NCI-H1105 treated with DMSO at 0.1 percent for 48 hours (cell line): ENCODE results near the gene COX6B1.
"Not testable (repeated sequence)": the region's sequence is repeated elsewhere in the genome, so short reads cannot be mapped to it uniquely, and the experiment has no call there.

Experiments used
- DNase-seq: peaks from one replicate; lab custom pipeline; 2025; lab: John Stamatoyannopoulos, UW

COX6B1 gene

DNA sequence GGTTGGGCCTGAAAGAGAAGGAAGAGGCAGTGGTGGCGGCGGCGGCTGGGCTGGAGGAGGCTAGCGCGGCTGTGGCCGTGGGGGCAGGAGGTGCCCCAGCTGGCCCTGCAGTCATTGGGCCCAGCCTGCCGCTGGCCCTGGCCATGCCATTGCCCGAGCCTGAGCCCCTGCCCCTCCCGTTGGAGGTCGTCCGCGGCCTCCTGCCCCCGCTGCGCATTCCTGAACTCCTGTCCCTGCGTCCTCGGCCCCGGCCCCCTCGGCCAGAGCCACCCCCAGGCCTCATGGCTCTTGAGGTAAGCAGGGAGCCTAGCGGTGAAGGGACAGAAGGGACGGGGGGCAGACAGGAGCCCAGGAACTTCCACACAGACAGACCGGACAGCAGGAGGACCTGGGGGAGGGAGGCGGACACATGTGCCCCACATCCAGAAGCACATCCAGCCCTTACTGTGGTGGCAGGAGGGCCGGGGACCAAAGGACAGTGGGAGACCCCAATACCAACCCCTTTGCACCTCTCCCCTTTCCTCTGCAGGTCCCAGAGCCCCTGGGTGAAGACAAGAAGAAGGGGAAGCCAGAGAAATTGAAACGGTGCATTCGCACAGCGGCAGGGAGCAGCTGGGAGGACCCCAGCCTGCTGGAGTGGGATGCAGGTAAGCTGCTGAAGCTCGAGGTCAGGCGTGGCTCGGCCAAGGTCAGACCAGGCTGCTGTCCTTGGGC lies 14.2 kb upstream of the COX6B1 start:
- no peak for DNase-seq

DNA sequence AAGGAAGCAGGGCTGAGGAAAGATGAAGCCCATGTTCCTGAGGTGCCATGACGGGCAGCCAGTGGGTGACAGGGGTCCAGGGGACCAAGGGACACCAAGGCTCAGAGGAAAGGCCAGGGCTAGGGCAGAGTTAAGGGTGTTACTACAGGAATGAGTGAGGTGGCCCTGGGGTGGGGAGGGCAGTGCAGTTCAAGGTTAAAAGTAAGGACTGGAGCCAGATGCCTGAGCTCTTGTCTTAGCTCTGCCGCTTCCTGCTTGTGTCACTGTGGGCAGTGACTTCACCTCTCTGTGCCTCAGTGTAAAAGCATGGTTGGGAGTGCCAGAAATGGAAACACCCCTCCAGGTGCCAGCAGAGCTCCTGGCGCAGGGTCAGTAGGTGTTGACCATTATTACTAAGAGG lies 11.5 kb upstream of the COX6B1 start:
- DNase-seq, result no peak

DNA sequence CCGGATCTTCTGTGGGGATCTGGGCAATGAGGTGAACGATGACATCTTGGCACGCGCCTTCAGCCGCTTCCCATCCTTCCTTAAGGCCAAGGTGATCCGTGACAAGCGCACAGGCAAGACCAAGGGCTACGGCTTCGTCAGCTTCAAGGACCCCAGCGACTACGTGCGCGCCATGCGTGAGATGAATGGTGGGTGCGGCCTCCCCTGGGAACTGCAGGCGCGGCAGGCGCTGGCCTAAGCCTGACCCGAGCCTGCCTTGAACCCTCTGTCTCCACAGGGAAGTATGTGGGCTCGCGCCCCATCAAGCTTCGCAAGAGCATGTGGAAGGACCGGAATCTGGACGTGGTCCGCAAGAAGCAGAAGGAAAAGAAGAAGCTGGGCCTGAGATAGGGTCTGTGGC lies 11.0 kb upstream of the COX6B1 start:
- DNase-seq, result no peak

DNA sequence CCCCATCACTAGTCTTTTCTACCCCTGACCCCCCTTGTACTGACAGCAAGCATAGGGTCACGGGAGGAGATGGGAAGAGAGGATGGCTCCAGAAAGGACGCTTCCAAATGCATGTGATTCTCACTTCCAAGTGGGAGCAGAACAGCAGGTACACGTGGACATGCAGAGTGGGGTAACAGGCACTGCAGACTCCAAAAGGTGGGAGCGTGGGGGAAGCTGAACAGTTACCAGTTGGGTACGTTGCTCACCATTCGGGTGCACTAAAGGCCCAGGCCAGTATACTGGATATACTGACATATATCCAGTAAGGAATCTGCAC lies 8.8 kb upstream of the COX6B1 start:
- no peak for DNase-seq

DNA sequence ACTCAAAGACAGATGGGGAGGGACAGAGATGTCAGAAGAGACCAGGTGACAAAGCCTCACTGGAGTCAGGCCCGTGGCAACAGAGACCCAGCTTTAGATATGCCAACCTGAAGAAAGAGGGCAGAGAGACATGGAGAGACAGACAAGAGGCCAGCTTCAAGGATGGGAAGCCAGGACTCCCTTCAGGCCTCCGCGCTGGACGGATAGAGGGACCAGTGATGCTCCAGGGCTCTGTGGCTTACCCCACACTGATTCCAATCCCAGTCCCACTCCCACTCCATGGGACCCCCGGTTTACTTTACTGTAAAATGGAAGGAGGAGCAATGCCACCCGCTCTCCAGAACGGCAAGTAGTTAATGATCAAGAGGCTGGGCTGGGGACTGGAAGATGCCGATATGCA lies 8.3 kb upstream of the COX6B1 start:
- DNase-seq, result no peak

DNA sequence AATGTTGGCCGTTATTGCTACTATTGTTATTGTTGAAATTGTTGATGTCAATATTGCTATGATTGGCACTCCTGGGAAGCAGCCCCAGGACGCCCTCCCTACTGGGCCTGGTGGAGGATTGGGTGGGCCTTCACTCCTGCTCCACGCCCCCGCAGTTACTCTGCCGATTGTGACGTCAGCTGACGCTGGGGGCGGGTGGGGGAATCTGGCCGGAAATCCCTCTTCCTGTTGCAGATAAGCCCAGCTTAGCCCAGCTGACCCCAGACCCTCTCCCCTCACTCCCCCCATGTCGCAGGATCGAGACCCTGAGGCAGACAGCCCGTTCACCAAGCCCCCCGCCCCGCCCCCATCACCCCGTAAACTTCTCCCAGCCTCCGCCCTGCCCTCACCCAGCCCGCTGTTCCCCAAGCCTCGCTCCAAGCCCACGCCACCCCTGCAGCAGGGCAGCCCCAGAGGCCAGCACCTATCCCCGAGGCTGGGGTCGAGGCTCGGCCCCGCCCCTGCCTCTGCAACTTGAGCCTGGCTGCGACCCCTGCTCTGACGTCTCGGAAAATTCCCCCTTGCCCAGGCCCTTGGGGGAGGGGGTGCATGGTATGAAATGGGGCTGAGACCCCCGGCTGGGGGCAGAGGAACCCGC lies 6.5 kb upstream of the COX6B1 start, which contains the start of gene ETV2:
ETV2 (plus strand) TSS at position 231 of the 637 bp plus-strand sequence. CDS start 716 bp downstream, outside the sequence.
- DNase-seq, result no peak

DNA sequence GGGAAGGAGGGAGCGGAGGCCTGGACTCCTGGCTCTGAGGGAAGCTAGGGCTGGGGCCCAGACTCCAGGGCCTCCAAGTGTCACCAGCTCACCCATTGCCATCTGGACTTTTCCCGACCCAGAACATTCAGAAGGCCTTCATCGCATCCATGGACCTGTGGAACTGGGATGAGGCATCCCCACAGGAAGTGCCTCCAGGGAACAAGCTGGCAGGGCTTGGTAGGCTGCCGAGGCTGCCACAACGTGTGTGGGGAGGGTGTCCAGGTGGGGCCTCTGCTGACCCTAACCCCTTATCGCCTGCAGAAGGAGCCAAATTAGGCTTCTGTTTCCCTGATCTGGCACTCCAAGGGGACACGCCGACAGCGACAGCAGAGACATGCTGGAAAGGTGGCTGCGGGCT lies 5.8 kb upstream of the COX6B1 start:
- DNase-seq, result no peak

DNA sequence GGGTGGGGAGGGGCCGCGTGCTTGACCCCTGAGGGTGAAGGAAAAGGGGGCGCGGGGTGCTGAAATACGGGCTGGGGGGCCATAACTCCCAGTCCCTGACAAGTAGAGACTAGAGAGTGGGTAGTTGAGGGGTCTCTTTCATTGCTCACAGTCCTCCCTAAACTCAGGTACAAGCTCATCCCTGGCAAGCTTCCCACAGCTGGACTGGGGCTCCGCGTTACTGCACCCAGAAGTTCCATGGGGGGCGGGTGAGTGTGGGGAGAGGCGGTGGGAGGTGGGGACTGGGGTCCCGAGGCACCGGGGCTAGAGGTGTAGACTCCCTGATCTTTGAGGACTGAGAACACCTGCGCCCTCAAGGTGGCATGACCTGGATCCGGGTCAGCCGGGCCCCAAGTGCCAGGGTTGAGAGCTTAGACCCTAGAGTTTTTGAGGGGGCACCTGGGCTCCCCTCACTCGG lies 5.3 kb upstream of the COX6B1 start:
- no peak for DNase-seq

DNA sequence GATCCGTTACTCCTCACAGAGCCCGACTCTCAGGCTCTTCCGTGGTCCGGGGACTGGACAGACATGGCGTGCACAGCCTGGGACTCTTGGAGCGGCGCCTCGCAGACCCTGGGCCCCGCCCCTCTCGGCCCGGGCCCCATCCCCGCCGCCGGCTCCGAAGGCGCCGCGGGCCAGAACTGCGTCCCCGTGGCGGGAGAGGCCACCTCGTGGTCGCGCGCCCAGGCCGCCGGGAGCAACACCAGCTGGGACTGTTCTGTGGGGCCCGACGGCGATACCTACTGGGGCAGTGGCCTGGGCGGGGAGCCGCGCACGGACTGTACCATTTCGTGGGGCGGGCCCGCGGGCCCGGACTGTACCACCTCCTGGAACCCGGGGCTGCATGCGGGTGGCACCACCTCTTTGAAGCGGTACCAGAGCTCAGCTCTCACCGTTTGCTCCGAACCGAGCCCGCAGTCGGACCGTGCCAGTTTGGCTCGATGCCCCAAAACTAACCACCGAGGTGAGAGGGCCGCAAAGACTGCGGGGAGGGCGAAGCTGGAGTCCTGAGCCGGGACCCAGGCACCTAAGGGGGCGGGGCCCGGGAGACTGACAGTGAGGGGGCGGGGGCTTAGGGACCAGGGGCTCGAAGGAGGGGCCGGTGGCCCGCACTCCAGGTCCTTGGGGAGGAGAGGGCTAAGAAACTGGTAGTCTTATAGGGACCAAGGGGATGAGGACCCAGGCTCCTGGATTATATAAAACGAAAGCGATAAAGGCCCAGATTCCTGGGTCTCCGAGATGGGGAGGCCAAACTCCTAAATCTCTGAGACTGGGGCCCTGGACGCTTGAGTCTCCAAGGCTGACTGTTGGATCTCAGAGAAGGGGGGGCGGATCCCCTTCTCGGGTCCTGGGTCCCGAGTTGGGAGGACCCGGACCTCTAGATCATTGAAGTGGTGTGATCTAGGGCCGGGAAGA lies 4.6 kb upstream of the COX6B1 start:
- peak; percentile 80 for DNase-seq

DNA sequence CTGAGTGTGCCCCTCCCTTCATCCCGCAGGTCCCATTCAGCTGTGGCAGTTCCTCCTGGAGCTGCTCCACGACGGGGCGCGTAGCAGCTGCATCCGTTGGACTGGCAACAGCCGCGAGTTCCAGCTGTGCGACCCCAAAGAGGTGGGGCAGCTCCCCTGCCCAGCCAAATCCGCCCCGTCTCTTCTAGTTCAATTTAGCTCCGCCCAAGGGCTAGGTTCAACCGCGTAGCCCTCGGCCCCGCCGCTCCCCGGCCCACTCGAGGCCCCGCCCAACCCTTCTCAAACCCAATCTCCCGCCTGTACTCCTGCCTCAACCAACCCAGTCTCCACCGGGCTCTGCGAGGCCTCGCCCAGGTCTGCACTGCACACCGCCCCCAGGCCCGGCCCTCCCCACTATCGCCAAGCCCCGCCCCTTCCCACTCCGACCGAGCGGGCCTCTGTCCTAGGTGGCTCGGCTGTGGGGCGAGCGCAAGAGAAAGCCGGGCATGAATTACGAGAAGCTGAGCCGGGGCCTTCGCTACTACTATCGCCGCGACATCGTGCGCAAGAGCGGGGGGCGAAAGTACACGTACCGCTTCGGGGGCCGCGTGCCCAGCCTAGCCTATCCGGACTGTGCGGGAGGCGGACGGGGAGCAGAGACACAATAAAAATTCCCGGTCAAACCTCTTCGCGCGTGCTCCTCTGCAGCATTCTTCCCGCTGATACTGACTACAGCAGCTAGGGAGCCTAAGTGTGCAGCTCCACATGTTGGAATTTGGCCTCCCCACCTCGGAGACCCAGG lies 3.7 kb upstream of the COX6B1 start:
- DNase-seq, result peak; percentile 93

DNA sequence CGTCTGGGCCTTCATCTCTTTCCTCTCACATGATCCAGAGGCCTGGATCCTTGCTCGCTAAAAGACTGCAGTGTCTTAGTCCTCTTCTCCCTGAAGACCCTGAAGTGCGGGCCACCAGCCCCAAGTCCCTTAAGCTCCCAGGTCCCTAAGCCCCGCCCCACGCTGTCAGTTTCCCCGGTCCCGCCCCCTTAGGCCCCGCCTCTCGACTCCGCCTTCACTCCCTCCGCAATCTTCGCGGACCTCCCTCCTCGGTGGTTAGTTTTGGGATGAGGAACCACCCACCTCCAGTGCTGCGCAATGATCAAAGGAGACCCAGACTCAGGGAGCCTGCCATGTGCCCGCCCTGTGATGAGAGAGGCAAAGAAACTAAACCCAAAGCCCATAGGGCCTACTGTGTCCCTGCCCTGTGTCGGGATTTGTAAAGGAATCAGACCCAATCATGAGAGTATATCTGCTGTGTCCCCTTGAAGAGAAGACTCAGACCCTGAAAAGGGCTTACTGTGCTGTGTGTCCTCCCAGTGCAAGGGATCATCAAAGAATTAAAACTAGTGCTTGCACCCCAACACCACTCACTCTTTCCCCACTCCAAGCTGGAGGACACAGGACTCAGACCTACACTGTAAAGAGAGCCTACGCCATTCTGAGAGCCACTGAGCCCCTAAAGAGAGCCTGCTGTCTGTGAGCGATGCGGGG lies 3.0 kb upstream of the COX6B1 start:
- DNase-seq, result peak; percentile 49

DNA sequence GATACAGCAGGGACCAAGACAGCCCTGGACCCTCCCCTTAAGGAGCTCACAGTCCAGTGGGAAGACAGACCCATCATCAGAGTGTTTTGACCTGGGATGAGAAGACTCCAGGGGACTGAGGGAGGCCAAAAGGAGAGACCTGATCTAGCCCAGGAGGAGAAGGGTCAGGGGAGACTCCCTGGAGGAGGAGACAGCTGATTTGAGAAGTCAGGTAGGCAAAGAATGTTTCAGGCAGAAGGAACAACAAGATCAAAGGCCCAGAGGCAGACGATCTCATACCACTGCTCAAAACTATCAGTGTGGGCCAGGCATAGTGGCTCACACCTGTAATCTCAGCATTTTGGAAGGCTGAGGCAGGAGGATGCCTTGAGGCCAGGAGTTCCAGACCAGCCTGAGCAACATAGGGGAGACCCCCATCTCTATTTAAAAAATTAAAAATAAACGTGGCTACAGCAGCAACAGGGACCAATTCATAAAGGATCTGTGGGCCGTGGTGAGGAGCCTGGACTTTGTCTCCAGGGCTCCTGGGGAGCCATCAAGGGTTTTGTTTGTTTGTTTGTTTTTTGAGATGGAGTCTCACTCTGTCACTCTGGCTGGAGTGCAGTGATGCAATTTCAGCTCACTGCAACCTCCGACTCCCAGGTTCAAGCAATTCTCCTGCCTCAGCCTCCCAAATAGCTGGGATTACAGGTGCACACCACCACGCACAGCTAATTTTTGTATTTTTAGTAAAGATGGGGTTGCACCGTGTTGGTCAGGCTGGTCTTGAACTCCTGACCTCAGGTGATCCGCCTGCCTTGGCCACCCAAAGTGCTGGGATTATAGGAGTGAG lies 2.2 kb upstream of the COX6B1 start:
- DNase-seq, result no peak

DNA sequence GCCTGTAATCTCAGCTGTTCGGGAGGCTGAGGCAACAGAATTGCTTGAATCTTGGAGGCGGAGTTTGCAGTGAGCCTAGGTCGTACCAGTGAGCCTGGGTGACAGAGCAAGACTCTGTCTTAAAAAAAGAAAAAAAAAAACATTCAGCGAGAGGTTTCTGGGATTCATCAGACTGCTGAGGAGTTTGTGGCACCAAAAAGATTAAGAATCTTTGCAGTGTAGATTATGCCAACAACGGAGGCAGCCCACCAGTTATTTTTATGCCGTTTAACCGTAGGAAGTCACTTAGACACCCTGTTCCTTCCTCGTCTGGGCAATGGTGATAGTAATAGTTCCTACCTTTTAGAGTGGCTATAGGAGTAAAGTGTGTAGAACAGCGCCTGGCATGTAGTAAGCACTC lies 2.5 kb downstream of the COX6B1 start:
- DNase-seq, result no peak

DNA sequence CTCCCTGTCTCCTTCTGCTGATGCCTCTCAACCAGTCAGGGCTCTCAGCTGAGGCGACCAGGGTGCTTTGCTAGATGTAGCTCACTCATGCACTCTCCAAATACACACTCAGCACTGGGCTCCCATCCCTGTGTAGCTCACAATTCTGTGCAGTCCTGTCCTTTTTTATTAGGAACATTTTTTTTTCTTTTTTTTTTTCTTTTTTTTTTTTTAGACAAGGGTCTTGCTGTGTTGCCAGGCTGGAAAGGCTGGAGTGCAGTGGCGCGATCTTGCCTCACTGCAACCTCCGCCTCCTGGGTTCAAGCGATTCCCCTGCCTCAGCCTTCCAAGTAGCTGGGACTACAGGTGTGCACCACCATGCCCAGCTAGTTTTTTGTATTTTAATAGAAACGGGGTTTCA lies 6.7 kb downstream of the COX6B1 start:
- DNase-seq, result not testable (repeated sequence)

DNA sequence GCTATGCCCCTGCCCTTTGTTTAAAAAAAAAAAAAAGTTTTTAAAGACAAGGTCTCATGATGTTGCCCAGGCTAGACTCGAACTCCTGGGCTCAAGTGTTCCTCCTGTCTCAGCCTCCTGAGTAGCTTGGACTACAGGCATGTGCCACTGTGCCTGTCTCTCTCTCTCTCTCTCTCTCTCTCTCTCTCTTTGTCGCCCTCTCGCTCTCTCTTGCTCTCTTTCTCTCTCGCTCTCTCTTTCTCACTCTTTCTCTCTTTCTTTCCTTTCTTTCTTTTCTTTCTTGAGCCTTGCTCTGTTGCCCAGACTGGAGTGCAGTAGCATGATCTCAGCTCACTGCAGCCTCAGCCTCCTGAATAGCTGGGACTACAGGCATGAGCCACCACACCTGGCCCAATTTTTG lies 7.5 kb downstream of the COX6B1 start:
- no peak for DNase-seq

DNA sequence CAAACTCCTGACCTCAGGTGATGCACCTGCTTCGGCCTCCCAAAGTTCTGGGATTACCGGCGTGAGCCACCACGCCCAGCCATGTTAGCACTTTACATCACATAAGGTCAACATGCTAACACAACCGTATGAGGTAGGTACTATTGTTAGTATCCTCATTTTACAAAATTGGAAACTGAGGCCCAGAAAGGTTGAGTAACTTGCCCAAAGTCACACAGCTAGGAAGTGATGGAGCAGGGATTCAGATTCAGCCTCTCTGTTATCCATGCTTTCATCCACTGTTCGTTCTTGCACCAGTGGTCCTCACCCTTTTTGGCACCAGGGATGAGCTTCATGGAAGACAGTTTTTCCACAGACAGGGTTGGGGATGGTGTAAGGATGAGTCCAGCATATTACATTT lies 8.6 kb downstream of the COX6B1 start:
- DNase-seq, result no peak

DNA sequence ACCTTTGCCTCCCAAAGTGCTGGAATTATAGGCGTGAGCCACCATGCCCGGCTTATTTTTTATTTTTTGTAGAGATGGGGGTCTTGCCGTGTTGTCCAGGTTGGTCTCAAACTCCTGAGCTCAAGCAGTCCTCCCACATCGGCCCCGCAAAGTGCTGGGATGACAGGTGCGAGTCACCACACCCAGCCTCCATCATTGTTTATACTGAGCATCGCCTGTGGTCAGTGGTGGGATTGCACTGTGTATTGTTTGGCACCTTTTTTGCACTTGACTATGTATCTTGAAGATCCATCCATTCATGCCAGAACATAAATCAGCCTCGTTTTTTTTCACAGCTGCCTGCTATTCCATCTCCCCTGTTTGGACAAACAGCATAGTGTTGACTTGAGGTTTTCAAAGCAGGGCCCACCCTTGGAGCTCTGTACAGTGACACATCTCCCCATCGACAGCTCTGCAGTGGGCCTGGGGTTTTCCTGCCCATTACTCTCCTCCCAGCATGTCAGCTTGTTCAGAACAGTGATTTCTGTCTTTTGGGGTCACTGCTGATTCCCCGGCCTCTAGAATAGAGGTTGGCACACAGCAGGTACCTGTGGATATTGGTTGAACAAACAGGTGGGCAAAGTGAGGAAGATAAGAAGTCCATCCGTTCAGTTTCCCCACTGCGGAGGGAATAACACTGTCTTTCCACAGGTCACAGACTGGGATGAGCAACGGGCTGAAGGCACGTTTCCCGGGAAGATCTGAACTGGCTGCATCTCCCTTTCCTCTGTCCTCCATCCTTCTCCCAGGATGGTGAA lies 10.0 kb downstream of the COX6B1 start:
- no peak for DNase-seq

DNA sequence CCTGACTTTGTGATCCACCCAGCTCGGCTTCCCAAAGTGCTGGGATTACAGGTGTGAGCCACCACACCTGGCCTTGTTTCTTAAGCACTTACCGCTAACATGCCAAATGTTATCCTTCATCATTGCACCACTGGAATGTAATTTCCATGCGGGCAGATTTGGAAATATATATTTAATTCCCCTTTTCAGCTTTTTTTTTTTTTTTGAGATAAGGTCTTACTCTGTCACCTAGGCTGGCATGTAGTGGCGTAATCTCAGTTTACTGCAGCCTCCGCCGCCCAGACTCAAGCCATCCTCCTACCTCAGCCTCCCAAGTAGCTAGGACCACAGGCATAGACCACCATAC lies 13.8 kb downstream of the COX6B1 start:
- DNase-seq, result no peak

DNA sequence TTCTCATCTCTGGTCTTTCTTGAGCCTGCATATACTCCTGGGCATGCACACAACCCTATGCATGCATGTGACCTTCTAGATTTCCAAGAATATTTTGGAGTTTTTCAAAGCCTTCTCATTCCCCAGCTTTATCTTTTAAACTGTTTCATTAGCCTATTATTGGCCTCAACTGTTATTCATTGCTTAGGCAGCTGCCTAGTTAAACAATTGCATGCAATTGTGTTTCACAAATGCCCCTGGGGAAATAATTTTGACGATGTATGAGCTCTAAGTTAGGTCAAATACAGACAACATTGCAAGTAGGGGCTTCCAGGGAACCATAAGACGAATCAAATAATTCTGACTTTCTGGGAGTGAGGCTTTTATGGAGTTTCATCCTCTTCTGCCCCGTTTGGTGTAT lies 15.9 kb downstream of the COX6B1 start:
- no peak for DNase-seq

DNA sequence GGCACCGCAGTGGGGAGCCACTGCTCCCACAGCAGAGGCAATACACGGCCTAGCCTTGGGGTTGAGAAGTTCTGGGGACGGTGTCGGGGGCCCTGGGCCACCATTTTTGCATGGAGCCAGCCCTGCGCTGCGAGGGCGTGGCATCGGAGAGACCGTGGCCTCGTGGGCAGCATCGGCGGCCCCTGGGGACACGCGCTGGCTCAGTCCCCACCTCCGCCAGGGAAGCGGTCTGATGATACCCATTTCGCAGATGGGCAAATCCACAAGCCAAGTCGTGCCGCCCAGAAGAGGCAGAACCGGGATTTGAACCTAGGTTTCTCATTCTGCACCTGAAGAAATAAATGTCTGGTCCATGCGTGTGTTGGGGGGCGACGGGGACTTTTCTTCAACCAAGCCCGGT lies 17.0 kb downstream of the COX6B1 start:
- no peak for DNase-seq
